Stimulated activated CD4-positive, alpha-beta T cell treated with anti-CD3 and anti-CD28 coated beads, Interleukin-15, amount 100 ng/mL, for 24 hours (primary cell): Measurements from ENCODE around the gene ISG20L2.

Experiments used
- DNase-seq: peaks from one replicate; pipeline ENCODE4 v3.0.0-alpha.2; 2020

ISG20L2 gene

DNA sequence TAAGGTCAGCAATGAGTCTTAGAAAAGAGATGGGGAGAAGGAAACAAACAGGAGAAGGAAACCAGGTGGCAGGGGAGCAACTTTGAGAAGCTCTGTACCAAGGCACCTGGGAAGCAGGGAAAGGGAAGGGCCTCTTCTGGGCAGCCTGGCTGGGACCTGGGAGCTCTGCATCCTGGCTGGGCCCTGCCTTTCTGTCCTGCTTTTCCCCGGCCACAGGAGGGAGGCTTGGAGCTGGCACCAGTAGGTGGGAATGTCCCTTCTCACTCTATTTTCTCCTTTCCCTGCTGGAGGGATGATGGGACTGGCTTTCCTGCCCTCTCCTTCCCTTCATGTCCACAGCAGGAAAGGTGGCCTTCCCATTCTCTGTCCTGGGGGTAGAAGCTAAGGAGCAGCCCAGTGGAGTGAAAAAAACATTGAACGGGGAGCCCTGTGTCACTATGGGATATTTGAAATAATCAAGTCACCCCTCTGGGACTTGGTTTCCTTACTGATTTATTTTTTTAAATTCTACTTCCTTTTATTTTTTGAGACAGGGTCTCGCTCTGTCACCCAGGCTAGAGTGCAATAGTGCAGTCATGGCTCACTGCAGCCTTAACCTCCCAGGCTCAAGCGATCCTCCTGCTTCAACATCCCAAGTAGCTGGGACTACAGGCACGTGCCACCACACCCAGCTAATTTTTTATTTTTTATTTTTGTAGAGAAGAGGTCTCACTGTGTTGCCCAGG is 46.2 kb downstream of the ISG20L2 start:
- DNase-seq: no peak

DNA sequence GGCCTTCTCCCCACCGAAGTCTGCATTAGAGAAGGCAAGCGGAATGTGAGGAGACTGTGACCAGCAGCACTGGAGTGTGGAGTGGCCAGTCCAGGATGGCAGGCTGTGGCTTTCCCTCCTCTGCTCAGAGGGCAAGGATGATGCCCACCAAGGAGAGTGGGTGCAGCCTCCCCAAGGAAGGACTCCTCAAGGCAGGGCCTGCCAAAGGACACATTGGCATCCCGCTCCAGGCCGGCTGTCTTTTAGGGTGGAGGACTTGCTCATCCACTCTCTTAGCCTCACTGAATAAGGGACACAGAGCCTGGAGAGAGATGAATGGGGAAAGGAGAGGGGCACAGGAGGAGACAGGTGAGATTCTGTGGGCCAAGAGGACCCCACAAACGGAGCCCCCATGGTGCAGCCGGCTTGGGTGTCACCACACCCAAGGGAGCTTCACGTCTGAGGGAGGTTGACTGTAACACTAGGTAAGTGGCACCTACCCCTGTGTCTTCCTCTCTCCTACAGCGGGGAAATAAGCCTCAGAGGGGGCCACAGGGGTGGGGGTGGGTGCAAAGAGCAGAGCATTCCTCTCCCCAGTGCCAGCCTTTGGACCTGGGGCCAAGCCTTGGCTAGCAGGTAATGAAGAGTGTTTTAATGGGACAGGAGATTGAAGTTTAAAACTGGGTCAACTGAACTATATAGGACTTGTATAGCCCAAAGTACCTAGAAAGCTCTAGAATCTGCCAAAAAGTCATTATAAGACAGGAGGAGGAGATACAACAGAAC is 47.2 kb downstream of the ISG20L2 start:
- no peak for DNase-seq

DNA sequence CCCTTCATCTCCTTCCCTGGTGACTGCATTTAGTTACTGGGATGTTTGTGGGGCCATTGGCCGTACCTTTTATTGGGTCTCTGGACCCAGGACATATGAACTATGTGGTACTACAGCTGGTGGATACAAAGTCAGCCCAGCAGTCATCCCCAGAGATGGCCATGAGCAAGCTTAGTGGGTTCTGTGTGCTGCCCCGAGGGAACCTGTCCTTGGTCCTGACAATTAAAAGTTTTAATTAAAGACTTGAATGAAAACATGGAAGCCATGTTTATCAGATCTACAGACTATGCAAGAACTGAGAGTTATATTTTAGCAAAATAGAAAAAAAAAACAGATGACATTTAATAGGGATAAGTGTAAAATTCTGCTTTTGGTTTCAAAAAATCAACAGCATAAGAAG is 48.5 kb downstream of the ISG20L2 start:
- no peak for DNase-seq

DNA sequence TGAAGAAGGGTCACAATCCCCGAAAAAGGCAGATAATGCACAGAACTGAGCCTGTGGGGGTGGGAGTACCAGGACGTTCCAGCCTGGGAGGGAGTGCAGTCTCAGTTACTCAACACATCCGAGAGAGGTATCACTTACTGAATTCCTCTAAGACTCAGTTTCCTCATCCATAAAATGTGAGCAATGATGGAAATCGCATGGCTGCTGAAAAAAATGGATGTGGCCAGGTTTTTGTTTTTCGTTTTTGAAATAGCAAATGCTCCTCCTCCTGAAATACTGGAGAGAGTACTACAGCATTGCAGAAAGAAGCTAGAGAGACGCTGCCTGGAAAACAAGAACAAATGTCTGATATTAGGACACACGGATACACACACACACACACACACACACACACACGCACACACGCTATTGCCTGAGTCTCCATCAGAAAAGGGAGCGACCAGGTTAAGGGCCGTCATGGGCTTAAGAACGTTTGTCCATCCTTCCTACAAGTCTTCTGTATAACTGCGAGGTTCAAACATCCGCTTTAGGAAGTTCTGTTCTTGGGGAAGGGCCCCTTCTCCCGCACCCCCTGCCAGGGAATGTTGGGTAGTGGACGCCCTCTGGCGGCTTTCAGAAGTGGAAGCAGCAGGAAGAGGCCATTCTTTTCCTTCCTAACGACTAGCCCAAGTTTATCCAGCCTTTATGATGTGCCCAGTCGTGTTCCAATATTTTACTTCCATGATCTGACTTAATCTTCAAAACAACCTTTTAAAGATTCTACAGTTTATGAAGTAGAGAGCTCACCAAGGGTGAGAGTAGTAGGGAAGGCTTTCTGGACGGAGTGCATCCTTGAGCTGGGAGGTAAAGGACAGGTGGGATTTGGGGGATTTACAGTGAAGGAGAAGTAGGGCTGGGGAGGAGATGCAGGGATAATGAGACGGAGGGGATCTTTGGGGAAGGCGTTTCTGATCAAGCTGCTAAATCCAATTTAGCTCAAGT is 50.7 kb downstream of the ISG20L2 start:
- peak; percentile 33 for DNase-seq

DNA sequence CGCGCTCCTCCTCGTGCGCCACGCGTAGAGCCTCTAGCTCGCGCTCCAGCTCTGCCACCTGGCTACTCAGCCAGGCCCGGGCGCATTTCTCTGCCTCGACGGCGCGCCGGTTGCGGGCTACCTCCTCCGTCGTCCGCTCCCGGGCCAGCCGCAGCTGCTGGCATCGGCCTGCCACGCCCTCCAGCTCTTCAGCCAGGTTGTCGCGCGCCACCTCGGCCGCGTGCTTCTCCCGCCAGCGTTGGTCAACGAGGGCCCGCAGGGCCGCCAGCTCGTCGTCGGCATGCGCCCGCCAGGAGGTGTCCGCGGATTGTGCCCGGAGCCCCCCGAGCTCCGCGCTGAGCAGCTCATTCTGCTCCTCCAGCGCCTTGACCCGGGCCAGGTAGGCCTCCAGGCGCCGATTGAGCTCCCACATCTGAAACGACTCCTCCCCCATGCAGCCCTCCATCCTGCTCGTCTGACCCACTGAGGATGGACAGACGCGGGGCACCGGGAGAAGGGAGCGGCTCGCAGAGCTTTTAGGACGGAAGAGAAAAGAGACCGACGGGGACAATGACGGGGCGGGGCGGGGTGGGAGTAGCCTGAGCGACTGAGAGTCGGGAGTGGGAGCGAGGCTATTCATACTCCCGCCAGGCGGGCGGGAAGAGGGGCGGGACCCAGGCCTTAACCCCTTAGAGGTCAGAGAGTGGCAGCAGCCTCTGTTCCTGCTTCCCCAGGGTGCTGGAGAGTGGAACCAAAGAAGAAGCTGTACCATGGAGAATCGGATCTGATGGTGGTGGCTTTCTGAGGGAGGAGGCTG is 51.5 kb downstream of the ISG20L2 start, which contains the start of gene NES:
TSS of gene NES (minus strand) at position 588 of the 796 bp plus-strand sequence. CDS start at position 445, 143 bp downstream.
- DNase-seq: no peak

DNA sequence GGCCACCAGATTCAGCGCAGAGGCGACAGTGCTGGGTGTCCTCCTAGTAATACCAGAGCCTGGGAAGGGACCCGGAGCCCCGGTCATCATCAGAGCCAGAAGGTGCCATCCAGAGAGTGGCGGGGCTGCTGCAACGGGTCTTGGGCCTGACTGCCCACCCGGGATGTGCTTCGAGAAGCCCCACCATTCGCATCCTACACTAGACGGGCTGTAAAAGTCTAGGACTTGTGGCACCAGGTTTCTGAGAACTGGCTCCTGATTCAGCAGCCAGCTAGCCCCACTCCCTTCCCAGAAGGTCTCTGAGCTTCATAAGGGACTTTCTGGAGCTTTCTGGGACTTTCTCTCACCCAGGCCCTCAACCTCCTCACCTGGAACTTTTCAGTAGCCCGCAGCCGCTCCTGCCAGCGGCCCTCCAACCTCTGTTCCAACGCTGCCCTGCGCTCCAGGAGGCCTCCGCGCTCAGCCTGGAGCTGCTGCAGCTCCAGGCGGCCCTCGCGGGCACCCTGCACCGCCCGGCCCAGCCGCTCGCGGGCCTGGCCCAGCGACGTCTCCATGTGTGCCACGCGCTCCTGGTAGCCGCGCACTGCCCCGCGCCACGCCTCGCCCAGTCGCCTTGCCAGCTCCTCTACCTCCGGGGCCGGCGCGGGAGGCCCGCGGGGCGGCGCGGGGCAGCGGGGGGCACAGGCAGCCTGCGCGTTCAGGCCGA is 52.3 kb downstream of the ISG20L2 start:
- DNase-seq: no peak

DNA sequence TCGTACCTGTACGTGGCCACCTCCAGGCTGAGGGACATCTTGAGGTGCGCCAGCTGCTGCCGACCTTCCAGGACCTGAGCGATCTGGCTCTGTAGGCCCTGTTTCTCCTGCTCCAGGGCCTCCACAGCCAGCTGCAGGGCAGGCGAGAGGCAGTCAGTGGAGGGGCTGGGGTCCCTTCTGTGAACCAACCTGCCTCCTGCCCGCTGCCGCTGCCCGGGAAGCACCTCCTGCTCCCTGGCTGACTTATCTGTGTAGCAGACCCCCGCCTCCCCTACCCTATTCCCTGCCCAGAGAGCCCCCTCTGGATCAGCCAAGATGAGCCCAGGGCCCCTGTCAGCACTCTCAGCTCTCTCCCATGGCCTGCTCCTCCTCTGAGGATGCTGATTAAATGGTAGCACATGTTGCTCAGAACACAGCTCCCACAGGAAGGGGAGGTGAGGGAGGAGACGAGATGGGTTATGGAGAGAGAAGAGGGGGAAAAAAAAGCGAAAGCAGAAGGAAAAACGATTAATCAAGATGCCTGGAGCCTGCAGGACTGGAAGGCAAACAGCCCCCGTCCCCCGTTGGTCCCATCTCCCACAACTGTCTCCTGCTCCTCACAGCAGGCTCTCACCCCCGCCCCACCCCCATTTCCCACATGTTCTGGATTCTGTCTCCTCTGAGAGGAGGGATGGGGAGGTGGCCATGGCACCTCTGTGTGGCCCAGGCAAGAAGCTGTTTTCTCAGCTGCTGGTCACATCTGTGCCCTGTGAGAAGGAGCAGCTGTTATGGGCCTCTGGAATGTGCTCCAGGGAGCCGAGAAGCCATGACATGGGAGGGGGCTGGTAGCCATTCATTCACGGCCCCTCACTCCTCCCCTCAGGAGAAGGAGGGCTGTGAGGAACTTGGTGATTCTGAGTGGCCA is 53.1 kb downstream of the ISG20L2 start:
- no peak for DNase-seq

DNA sequence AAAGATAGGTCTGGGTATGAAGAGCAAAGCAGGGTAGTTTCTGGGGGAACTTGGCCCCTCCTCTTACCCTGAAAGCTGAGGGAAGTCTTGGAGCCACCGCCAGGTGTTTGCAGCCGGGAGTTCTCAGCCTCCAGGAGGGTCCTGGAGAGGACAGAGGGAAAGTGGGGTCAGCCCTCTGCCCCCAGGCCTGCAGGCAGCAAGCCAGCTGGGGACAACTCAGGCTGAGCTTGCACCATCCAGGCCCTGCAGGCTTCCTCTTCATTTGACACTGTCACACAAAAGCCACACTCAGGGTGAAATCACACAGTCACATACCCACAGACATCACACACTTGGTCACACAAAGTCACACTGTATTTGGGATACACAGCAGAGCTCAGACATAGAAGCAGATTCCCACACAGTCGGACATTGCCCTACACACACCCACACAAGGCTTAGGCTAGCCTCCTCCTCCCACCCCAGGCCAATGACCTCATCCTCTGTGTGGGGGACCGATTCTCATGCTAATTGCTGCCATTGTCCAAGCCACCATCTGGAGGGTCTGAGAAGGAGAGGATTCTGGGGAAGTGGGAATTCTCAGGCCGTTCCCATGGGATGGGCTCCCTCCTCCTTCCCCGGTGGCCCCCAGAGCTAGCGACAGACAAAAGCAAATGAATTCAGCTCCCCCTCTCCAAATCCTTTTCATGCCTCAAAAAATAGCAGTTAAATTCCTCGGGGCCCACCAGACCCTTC is 55.0 kb downstream of the ISG20L2 start:
- no peak for DNase-seq
